CD4-positive, alpha-beta T cell treated with Interleukin-6 at 100 ng/mL for 8 hours (primary cell): Measurements from ENCODE around the gene UNC13C.
"Not testable (repeated sequence)": the region's sequence is repeated elsewhere in the genome, so short reads cannot be mapped to it uniquely, and the experiment has no call there.

ENCODE experiments used
- DNase-seq: peaks from one replicate; pipeline ENCODE4 v3.0.0-alpha.2; 2020; ENCODE audit warnings: mixed read lengths, low spot score

The UNC13C gene

DNA sequence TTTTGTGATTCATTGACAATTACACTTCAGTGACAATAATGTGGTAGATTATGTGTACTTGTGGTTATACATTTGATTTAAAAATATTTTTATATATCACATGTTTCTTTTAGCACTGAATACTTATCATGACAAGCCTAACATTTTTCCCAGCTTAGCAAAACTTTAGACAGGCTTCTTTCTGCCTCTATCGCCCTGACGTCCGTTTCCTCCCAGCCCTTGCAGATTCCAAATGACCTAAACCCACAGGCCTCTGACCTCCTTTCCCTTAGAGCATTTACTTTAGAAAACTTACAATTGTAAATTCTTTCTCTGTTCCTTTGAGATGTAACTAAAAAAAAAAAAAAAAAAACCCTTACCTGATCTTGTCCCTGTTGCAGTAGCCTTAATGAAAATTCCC is 326.1 kb downstream of the UNC13C start:
- no peak for DNase-seq

DNA sequence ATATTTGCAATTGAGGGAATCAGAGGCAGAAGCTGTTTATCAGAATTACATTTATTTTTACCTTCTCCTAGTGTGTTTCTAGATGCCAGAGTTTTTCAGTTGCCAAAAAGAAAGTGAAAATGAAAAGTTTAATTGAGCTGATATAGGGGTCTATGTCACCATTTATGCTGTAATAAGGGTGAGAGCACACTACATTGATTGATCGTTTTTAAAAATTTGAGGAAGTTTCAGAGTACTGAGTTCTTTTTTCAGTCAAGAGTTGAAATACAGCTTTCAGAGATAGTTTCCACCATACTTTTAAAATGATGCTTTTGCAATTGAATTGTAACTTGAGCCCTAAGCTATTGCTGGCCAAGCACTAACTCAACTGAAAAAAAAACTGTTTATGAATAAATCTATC is 326.9 kb downstream of the UNC13C start:
- no peak for DNase-seq

DNA sequence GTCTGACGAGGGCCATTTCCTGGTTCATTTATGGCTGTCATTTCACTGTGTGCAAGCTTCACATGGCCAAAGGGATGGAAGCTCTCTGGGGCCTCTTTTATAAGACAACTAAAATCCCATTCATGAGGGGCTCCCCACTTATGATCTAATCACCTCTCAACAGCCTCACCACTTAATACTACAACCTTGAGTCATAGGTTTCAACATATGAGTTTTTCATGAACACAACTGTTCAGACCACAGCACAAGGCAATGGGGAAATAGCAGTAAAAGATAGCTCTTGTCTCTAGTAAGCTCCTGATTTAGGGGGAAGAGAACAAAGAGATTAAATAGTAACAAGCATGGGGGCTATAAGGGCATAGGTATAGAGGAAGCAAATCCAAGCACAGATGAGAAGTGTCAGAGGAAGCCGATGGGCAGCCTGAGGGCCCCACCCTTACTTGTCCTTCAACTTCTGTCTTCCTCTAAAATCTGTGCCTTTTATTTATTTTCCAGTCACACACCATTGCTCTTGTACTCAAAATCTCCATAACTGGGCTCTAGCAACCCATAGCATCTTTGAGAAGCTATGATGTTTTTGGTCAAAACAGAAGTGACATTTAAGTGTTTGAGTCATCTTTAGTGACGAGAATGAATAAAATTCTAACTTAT is 329.1 kb downstream of the UNC13C start:
- DNase-seq = no peak

DNA sequence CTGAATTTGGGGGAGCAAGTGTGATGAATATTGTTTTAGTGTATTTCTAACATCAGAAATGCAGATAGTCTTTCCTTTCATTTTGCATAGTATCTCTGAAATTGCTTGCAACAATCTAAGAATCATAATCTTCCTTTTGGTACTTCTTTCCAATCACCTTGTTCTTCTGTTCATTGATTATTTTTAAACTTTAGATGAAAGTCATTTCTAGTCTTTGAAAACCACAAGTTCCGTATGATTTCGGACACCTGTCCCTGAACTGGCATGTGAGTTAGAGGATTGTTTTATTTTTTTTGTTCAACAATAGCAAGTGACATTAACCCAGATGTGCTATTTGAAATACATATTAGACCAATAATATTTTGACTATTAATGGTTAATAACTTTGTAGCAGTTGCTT is 329.7 kb downstream of the UNC13C start:
- no peak for DNase-seq

DNA sequence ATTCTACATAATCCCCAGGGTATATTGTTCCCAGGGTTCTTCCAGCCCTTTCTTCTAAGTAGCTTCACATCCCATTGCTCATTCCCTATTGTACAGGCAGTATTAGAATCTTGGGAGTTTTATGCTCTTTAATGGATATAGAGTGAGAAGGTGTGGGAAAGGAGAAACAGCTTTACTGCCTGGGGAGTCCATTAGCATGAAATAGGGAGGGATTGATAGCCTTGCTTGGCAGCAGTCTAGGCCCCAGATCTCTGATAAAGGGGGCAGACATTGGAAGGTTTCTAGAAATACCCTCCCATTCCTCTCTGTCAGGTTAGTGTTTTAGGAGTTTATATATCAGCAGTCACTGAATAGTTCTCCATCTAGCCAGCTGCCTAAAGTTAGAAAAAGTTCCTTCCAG is 334.3 kb downstream of the UNC13C start:
- DNase-seq = no peak

DNA sequence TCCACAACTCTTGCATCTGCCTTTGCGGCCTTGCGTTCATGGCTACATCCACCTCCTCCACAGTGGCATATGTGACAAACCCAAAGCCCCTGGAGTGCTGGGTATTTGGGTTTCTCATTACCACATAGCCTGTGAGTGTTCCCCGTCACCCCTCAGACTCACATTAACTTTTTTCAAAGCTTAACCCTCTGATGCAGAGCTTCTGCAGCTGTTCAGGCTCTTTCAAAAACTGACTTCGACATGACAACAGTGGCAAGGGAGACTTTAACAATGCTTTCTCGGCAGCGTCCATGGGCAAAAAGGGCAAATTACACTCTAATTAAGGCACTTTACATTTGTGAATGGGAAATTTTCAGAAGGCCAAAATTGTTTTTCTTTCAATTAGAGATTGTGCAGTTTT is 343.2 kb downstream of the UNC13C start:
- DNase-seq = no peak

DNA sequence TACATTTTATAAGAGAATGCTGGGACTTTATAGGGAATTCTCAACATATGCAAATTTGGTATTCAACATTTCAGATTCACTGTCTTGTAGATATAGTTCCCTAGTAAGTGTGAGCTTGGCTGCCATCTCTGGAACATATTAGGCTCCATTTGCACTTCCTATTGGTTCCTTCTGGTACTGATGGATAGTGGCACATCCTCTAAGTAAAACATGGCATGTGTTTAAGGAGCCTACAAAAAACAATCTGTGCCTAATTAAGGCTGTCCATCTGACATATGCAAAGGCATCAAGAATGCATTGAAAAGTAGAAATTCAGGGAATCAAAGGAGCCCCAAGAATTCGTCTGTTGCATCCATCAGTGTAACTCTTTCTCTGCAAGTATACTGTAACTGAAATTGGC is 344.1 kb downstream of the UNC13C start:
- DNase-seq = no peak

DNA sequence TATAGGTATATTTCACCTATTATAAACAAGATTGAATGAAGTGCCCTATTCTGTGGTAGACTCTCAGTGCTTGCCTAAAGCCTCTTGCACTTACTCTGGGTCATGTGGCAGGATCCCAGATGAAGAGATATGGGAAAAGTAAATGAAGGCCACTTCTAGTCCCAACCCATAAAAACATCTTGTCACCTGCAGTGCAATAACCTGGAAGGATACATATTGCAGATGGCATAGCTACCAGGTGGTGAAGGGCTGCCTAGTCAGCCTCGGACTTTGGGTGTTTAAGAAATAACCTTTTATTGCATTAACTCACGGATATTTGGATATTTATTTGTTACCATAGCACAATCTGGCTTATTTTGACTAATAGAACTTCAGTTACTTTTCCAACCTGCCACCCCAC is 367.1 kb downstream of the UNC13C start:
- no peak for DNase-seq

DNA sequence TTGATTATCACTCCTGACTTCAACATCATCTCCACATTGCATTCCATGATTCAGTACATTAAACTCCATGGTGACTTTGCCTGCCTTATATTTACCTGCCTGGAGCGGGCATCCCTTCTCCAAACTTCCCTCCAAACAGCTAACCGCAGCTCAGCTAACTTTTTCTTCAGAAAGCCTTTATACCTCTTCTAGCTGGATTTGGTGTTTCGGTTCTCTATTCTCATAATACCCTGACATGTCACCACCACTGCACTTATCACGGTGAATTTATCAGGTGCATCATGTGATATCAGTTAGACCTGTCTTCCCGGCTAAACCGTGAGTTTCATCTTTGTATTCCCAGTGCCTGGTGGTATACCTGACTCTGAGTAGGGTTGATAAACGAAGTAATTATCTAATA is 367.6 kb downstream of the UNC13C start:
- DNase-seq = no peak

DNA sequence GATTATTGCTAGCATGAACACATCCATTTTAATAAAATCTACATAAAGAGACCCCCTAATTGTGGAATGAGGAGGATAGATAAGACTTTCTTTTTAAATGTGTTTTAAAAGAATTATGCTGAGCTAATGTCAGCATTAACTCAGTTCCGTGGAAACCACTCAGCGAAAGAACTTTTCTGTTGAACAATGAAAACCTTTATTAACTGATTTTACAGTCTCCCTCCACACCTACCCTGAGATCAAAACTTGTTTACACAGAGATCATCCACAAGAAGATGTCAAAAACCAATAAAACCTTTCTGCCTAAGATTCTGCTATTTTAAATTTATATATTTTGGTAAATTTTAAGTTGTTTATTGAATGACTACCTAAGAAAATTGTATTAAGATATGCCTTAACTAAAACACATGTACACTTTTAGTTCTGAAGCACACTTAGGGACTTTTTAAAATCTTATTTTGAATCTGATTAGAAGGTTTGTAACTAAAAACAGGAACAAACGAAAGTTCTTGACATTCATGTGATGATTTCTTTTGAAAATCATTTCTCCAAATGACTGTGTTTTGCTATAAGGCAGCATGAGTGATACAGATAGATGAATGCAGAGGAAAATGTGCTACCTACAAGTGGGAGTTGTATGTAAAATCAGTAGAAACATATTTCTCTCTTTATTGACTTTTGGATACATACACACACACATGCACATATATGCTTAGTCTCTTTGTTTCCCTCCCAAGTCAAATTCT is 369.0 kb downstream of the UNC13C start:
- DNase-seq = no peak

DNA sequence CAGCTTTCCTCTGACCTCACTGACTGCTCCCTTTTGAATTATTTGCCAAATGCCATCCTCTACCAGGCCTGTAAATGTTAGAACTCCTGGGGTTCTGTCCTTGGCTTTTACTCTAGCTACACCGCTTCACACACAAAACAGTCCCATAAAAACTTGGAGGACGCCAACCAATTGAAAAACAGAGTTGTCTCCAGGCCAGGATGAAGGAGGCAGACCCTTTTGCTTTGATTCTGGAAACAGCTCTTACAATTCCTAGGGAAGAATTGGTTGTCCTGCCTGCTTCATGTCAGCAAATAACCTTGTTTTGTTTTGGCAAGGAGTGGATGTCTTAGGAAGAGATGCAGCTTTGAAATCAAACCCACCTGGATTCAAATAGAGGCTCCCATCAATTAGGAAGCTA is 375.5 kb downstream of the UNC13C start:
- DNase-seq = no peak

DNA sequence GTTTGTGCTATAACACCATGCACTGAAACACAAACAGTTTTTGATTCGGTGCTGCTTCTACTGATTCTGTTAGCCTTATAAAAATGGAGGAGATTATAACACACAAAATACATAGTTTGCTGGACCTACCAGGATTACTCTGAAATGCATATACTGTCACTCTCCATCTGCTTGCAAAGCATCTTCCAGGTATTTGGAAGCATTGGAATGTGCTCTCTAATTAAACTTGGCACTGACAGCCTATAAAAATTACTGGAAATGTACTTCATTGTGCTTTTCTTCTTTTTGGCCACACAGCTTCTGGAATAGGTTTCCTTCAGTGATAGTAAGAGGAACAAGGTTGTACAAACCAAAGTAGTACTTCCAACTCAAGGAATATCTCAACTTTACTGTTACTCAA is 376.1 kb downstream of the UNC13C start:
- no peak for DNase-seq

DNA sequence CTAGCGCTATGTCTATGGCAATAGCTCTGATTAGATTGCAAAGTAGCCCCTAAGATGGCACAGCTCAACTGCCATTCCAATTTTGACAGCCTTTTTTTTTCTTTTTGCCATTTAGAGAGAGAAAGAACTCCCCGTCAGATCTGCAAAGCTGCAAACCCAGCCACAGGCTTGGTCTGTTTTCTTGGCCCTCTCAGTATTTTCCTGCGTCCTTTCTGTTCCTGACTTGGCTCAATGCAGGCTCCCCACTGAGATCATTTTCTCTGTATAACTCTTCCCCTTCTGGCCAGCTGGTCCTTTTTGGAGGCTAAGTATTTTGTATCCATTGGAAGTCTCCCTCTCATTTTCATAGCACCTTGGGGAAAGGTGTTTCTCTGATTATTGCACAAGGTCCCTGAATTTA is 386.7 kb downstream of the UNC13C start:
- no peak for DNase-seq

DNA sequence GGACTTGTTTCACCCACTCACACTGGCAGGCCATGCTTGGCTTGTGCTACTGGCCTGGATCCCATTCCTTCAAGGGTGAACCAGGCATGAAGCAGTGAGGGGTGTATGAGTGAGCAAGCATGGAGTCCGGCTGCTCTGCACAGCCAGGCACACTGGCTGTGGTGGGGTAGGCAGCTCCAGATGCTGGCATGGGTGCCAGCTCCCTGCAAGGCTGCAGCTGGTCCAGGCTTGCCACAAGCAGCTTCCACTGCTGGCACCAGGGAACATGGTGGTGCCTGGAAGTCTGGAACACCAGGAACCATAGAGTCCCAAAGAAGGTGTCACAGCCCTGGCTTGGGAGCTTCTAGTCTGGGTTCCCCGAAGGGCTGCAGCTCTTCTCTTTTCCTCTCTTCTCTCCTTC is 395.1 kb downstream of the UNC13C start:
- no peak for DNase-seq

DNA sequence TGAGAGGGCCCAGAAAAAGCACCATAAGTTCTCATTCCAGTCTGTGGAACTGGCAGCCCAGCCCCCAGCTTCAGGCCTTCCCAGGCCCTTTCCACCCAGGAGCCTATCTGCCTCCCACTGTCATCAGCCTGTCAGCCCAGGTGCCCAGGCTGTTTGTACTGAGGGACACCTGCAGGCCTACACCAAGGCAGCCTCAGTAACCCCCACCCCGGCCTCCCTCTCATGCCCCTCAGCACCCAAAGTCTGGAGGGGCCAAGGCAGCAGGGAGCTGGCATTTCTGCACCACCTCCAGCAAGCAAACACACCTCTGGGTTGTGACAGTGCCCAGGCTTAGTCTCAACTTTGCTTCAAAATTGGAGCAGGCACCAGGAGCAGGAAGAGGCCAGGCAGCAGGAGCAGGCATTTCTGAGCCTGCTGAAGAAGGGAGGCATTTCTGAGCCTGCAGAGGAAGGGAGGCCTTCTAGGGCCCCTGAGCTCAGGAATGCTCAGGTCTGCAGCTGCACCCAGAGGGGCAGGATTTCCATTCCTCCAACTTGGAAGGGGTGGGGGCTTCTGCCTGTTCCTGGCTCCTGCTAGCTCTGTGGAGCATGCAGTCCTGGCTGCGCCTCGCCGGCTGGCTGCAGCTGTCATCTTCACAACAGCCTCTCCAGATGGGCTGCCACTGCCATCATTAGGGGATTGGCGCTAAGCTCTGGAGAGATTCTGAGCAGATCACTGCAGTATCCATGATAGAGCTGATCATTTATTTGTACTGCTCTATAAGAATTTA is 396.1 kb downstream of the UNC13C start:
- no peak for DNase-seq

DNA sequence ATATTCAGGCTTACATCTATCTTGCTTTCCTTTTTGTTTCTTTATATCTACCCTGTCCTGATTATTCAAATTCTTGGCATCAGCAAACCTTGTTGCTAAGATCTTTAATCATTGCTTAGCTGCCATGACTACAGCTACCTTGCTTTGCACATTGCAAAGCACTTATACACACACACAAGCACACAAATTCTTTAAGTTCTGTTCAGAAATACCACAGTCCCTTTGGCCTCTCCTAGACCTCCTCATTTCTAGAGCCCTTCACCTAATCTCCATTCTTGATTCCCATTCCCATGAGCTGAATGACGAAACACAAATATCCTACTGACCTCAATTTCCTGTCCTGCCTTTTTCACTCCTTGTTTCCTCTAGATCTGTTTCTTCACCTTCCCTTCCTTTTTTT is 409.6 kb downstream of the UNC13C start:
- DNase-seq = no peak

DNA sequence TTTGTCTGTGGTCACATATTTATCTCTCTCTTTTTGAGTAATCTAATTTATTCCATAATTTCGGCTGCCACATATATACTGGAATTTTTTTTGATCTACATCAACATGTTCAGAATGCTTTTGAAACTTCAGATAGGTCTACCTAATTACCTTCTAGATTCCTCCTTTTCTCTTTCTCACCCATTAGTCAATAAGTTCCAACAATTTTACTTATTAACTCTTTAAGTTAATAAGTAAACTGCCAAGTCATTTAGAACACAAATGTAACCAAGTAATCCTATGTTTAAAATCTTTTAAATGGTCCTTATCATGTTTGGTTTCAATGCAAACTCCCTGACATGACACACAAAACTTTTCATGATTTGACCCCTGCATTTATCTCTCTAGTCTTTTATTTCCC is 410.5 kb downstream of the UNC13C start:
- DNase-seq = no peak

DNA sequence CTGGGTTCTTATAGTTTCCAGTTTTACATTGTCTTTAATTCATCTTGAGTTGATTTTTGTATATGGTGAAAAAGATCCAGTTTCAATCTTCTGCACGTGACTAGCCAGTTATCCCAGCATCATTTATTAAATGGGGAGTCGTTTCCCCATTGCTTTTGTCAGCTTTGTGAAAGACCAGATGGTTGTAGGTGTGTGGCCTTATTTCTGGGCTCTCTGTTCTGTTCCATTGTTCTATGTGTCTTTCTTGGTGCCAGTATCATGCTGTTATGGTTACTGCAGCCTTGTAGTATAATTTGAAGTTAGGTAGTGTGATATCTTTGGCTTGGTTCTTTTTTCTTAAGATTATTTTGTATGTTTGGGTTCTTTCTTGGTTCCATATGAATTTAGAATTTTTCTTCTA is 432.2 kb downstream of the UNC13C start:
- no peak for DNase-seq

DNA sequence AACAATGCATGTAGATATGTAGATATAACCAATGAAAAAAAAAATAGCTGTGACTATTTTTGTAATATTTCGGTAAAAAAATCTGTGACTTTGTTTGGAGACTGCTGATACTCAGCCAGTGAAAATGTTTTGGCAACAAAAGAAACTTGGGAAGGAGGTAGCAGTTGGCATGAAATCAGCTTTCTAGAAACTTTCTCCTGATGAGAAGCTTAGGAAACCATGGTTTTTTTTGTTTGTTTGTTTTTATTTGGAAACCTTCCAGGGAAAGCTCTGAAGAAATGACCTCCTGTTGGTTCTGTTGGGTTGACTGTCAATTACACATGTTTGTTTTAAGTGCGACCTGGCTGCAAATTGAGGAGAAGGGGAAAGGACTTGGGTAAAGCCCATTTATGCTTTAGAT is 445.9 kb downstream of the UNC13C start:
- DNase-seq = no peak

DNA sequence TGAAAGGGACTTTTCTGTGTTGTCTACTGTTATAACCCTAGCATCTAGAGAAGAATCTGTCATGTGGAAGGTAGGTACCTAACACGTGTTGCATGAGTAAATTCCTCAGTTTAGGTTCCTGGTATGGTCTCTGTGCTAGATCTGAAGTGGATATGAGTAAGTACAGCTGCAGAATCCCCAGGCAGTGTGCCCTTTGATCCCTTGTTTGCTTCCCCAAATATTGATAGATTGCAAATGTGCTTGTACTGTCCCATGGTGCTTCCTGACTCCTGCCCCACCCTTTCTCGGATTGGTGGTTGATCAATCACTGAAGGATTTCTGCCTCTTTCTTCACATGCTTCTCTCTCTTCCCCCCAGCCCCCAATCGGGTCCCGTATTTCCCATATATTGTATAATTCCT is 450.4 kb downstream of the UNC13C start:
- DNase-seq = no peak

DNA sequence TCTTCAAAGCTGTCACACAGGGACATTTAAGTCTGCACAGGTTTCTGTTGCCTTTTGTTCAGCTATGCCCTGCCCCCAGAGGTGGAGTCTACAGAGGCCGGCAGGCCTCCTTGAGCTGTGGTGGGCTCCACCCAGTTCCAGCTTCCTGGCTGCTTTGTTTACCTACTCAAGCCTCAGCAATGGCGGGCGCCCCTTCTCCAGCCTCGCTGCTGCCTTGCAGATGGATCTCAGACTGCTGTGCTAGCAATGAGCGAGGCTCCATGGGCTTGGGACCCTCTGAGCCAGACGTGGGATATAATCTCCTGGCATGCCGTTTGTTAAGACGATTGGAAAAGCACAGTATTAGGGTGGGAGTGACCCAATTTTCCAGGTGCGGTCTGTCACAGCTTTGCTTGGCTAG is 472.0 kb downstream of the UNC13C start:
- not testable (repeated sequence) for DNase-seq

DNA sequence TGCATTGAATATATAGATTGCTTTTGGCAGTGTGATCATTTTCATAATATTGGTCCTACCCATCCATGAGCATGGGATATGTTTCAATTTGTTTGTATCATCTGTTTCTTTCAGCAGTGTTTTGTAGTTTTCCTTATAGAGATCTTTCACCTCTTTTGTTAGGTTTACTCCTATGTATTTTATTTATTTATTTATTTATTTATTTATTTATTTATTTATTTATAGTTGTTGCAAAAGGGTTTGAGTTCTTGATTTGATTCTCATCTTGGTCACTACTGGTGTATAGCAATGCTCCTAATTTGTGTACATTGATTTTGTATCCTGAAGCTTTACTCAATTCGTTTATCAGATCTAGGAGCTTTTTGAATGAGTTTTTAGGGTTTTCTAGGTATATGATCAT is 478.2 kb downstream of the UNC13C start:
- no peak for DNase-seq

DNA sequence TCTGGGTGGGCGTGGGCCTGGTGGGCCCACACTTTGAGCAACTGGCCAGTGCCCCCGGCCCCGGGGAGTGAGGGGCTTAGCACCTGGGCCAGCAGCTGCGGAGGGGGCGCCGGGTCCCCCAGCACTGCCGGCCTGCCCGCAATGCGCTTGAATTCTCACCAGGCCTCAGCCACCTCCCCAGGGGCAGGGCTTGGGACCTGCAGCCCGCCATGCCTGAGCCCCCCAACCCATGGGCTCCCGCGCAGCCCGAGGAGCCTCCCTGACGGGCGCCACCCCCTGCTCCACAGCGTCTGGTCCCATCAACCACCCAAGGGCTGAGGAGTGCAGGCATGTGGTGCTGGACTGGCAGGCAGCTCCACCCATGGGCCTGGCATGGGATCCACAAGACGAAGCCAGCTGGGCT is 484.3 kb downstream of the UNC13C start:
- DNase-seq = no peak
